H1 (cell line): ENCODE results near the gene RRAGC. TPM values are rescaled to one million over a fixed set of nuclear protein-coding genes. Genes with fewer than 3 reads are reported as not detected.

Experiments
- CTCF ChIA-PET: fragments of 300-600 bp; sonication (Branson Sonifier 250); formaldehyde crosslinking; loops from one replicate; lab custom pipeline; 2021; ENCODE audit not compliant: partially characterized antibody; lab: Charles Lee
- POLR2A ChIA-PET: fragments of 300-600 bp; sonication (Branson Sonifier 250); formaldehyde crosslinking; loops from one replicate; lab custom pipeline; 2021; ENCODE audit warnings: inconsistent platforms; ENCODE audit not compliant: partially characterized antibody; lab: Charles Lee
- DNase-seq, 2 experiments: peaks; one replicate each; pipeline versions ENCODE4 v3.0.0 to v3.0.0-alpha.2; 2010 to 2022; ENCODE audit warnings: low spot score in 2 of 2, low read depth in 1 of 2, mixed read lengths in 1 of 2
- FAIRE-seq: peaks from 2 replicates; lab custom pipeline; 2011; peaks lifted over from hg19 to GRCh38; lab: Jason Lieb, UNC
- H2AFZ ChIP-seq: 2 replicates; pipeline ENCODE4 v1.8.1; 2012; ENCODE audit warnings: low read length, inconsistent platforms
- H2AK5ac ChIP-seq: 2 replicates; pipeline ENCODE4 v1.6.1; 2013; ENCODE audit warnings: low read depth, low read length
- H2BK120ac ChIP-seq: replicated peaks from 2 replicates; pipeline ENCODE3; 2013; ENCODE audit warnings: low read depth, low read length, inconsistent platforms
- H2BK12ac ChIP-seq: 2 replicates; pipeline ENCODE4 v1.6.1; 2013; ENCODE audit warnings: low read depth, low read length
- H2BK15ac ChIP-seq: 2 replicates; pipeline ENCODE4 v1.6.1; 2013; ENCODE audit warnings: low read length
- H2BK20ac ChIP-seq: 2 replicates; pipeline ENCODE4 v1.6.1; 2013; ENCODE audit warnings: low read length
- H2BK5ac ChIP-seq: 2 replicates; pipeline ENCODE4 v1.6.1; 2013; ENCODE audit warnings: low read depth, low read length
- H3K14ac ChIP-seq: 2 replicates; pipeline ENCODE4 v1.6.1; 2013; ENCODE audit warnings: inconsistent platforms; ENCODE audit not compliant: insufficient read length
- H3K18ac ChIP-seq: 2 replicates; pipeline ENCODE4 v1.6.1; 2013; ENCODE audit warnings: low read length; ENCODE audit errors: extremely low read depth
- H3K23ac ChIP-seq: 2 replicates; pipeline ENCODE4 v1.6.1; 2013; ENCODE audit warnings: inconsistent platforms; ENCODE audit not compliant: insufficient read length
- H3K23me2 ChIP-seq: 2 replicates; pipeline ENCODE4 v1.6.1; 2013; ENCODE audit warnings: low read depth, low read length
- H3K27ac ChIP-seq: 2 replicates; pipeline ENCODE4 v1.6.1; 2011; ENCODE audit warnings: low read depth, low read length, inconsistent platforms
- H3K27me3 ChIP-seq, 4 experiments: replicated peaks in 1 of 4; 1 replicate in 1 of 4; 2 replicates in 3 of 4; pipeline versions ENCODE4 v1.6.1 to v1.8.1; 2011 to 2013; ENCODE audit warnings: low read length in 3 of 4, mild to moderate bottlenecking in 3 of 4, inconsistent platforms in 2 of 4, mixed read lengths in 2 of 4, moderate library complexity in 1 of 4; ENCODE audit not compliant: control insufficient read depth in 3 of 4, insufficient read depth in 3 of 4; ENCODE audit errors: extremely low read depth in 1 of 4
- H3K36me3 ChIP-seq, 4 experiments: 2 replicates each; pipeline versions ENCODE4 v1.6.1 to v1.8.1; 2011 to 2013; ENCODE audit warnings: mild to moderate bottlenecking in 4 of 4, low read length in 3 of 4, moderate library complexity in 2 of 4, control low read depth in 1 of 4, inconsistent platforms in 1 of 4; ENCODE audit not compliant: insufficient read depth in 4 of 4, control insufficient read depth in 2 of 4
- H3K4ac ChIP-seq: replicated peaks from 2 replicates; pipeline ENCODE3; 2013; ENCODE audit warnings: low read length, low read depth, mixed read lengths, inconsistent platforms; ENCODE audit not compliant: insufficient read length
- H3K4me1 ChIP-seq, 4 experiments: replicated peaks in 1 of 4; 1 replicate in 1 of 4; 2 replicates in 3 of 4; pipeline versions ENCODE4 v1.6.1 to v1.8.1; 2011 to 2013; ENCODE audit warnings: low read length in 3 of 4, inconsistent platforms in 2 of 4, mixed read lengths in 1 of 4; ENCODE audit not compliant: insufficient read depth in 4 of 4, control insufficient read depth in 3 of 4
- H3K4me2 ChIP-seq, 2 experiments: 2 replicates each; pipeline versions ENCODE4 v1.6.1 to v1.8.1; 2011 to 2013; ENCODE audit warnings: low read depth in 2 of 2, low read length in 2 of 2, control low read depth in 1 of 2, inconsistent platforms in 1 of 2, mild to moderate bottlenecking in 1 of 2; ENCODE audit not compliant: insufficient read depth in 1 of 2
- H3K4me3 ChIP-seq, 4 experiments: fragments of 200-600, 300-600 bp in 1 of 4; sonication (generic), shearing (Covaris generic), sonication (Bioruptor Twin) in 1 of 4; 2 replicates each; pipeline versions ENCODE4 v1.5.1 to v1.8.1; 2011 to 2016; ENCODE audit warnings: low read length in 4 of 4, low read depth in 3 of 4, control low read depth in 2 of 4, inconsistent platforms in 2 of 4, mild to moderate bottlenecking in 2 of 4, mixed read lengths in 1 of 4, moderate library complexity in 1 of 4; ENCODE audit not compliant: insufficient read depth in 2 of 4; ENCODE audit errors: extremely low read depth in 1 of 4
- H3K56ac ChIP-seq: replicated peaks from 2 replicates; pipeline ENCODE3; 2013; ENCODE audit warnings: low read depth, mild to moderate bottlenecking, mixed read lengths, low read length, inconsistent platforms; ENCODE audit not compliant: insufficient read length
- H3K79me1 ChIP-seq: 2 replicates; pipeline ENCODE4 v1.6.1; 2013; ENCODE audit warnings: low read depth, low read length, control low read depth
- H3K79me2 ChIP-seq, 2 experiments: 2 replicates each; pipeline versions ENCODE4 v1.6.1 to v1.8.1; 2012 to 2013; ENCODE audit warnings: low read length in 2 of 2, mild to moderate bottlenecking in 2 of 2, inconsistent platforms in 1 of 2; ENCODE audit not compliant: insufficient read depth in 2 of 2, control insufficient read depth in 1 of 2
- H3K9ac ChIP-seq, 4 experiments: replicated peaks in 1 of 4; 1 replicate in 1 of 4; 2 replicates in 3 of 4; pipeline versions ENCODE4 v1.6.1 to v1.8.1; 2011 to 2013; ENCODE audit warnings: low read depth in 3 of 4, low read length in 3 of 4, control low read depth in 2 of 4, mild to moderate bottlenecking in 2 of 4, moderate library complexity in 2 of 4, inconsistent platforms in 1 of 4; ENCODE audit errors: extremely low read depth in 1 of 4
- H3K9me3 ChIP-seq, 2 experiments: 2 replicates each; pipeline versions ENCODE4 v1.6.1 to v1.8.1; 2012 to 2013; ENCODE audit warnings: mild to moderate bottlenecking in 2 of 2, moderate library complexity in 2 of 2, control low read depth in 1 of 2, inconsistent platforms in 1 of 2, low read depth in 1 of 2, low read length in 1 of 2, mixed read lengths in 1 of 2; ENCODE audit not compliant: insufficient read depth in 2 of 2
- H4K20me1 ChIP-seq, 2 experiments: replicated peaks in 1 of 2; 2 replicates each; pipeline versions ENCODE3 to v1.8.1; 2011 to 2013; ENCODE audit warnings: inconsistent platforms in 2 of 2, low read length in 2 of 2, mild to moderate bottlenecking in 1 of 2; ENCODE audit not compliant: insufficient read depth in 2 of 2, control insufficient read depth in 1 of 2
- H4K5ac ChIP-seq: 2 replicates; pipeline ENCODE4 v1.6.1; 2013; ENCODE audit warnings: low read length, low read depth, mixed read lengths, inconsistent platforms; ENCODE audit not compliant: insufficient read length
- H4K8ac ChIP-seq: 2 replicates; pipeline ENCODE4 v1.8.0; 2013; ENCODE audit warnings: mild to moderate bottlenecking, moderate library complexity, low read length, inconsistent platforms; ENCODE audit not compliant: insufficient read depth; ENCODE audit errors: extremely low read depth
- H4K91ac ChIP-seq: replicated peaks from 2 replicates; pipeline ENCODE3; 2013; ENCODE audit warnings: low read length, mixed read lengths, inconsistent platforms; ENCODE audit not compliant: insufficient read length
- BACH1 ChIP-seq: IDR thresholded peaks from 2 replicates; pipeline ENCODE4 v1.6.1; 2012; ENCODE audit warnings: low read length, improper control_type of control experiment
- BCL11A ChIP-seq, 2 experiments: IDR thresholded peaks; one replicate each; pipeline ENCODE4 v1.6.1; 2011; ENCODE audit warnings: low read depth in 2 of 2, low read length in 2 of 2, mild to moderate bottlenecking in 2 of 2
- CHD2 ChIP-seq: IDR thresholded peaks from 2 replicates; pipeline ENCODE4 v1.6.1; 2012; ENCODE audit warnings: low read length, improper control_type of control experiment
- E2F6 ChIP-seq: IDR thresholded peaks from 2 replicates; pipeline ENCODE4 v1.6.1; 2012; ENCODE audit warnings: inconsistent platforms
- HDAC6 ChIP-seq: IDR thresholded peaks from one replicate; pipeline ENCODE4 v1.7.1; 2012; ENCODE audit warnings: low read depth, mild to moderate bottlenecking, inconsistent platforms, low read length, moderate library complexity
- JUN ChIP-seq: IDR thresholded peaks from 2 replicates; pipeline ENCODE4 v1.6.1; 2011; ENCODE audit warnings: low read depth, mild to moderate bottlenecking, improper control_type of control experiment, low read length
- MAX ChIP-seq: IDR thresholded peaks from 2 replicates; pipeline ENCODE4 v1.6.1; 2012; ENCODE audit warnings: inconsistent platforms
- POU5F1 ChIP-seq: IDR thresholded peaks from 2 replicates; pipeline ENCODE4 v1.6.1; 2011; ENCODE audit warnings: low read depth, mild to moderate bottlenecking, low read length, moderate library complexity
- RNF2 ChIP-seq: fragments of 200-900, 300-1000 bp; sonication (generic); IDR thresholded peaks from 2 replicates; pipeline ENCODE4 v1.7.1; 2016; ENCODE audit warnings: borderline replicate concordance, low read depth, mild to moderate bottlenecking, antibody characterized with exemption, low read length; ENCODE audit not compliant: poor library complexity, severe bottlenecking; ENCODE audit errors: missing control alignments
- SIN3A ChIP-seq, 2 experiments: IDR thresholded peaks in 1 of 2; conservative IDR thresholded peaks in 1 of 2; 2 replicates each; pipeline ENCODE4 v1.6.1; 2011 to 2012; ENCODE audit warnings: low read length in 2 of 2, improper control_type of control experiment in 1 of 2, low read depth in 1 of 2, mild to moderate bottlenecking in 1 of 2
- WGBS, 2 experiments: shearing (Covaris generic) in 1 of 2; methylation state at CpG; one replicate each; pipeline versions ENCODE4 v1.1.6 to v1.1.7; 2013 to 2015; ENCODE audit warnings: low lambda C conversion rate in 2 of 2, mixed read lengths in 2 of 2, inconsistent platforms in 1 of 2, low coverage in 1 of 2, missing lambda C conversion rate in 1 of 2; ENCODE audit not compliant: insufficient replicate concordance in 2 of 2, insufficient coverage in 1 of 2, insufficient read length in 1 of 2; ENCODE audit errors: extremely low coverage in 1 of 2, missing lambda C conversion rate in 1 of 2; 5-methylcytosine and 5-hydroxymethylcytosine counted together
- polyA plus RNA-seq, 7 experiments: library from polyadenylated mRNA; depleted of rRNA in 3 of 7; stranded (reverse) in 5 of 7; unstranded in 2 of 7; fragments of >200 nt in 5 of 7; fragments of 200-250 nt in 2 of 7; gene quantifications; 1 replicate in 5 of 7; 2 replicates in 1 of 7; 4 replicates in 1 of 7; pipeline versions ENCODE4 v1.2.1 to v1.2.3, GENCODE V29; 2011 to 2013; ENCODE audit warnings: missing spikeins in 2 of 7, mixed read lengths in 2 of 7
- total RNA-seq: library from RNA; stranded (reverse); fragmentation: NEBNext Ultra II Directional; extraction: Animal tissue kit (Norgen Biotek cat#: 25700); gene quantifications from 2 replicates; pipeline ENCODE4 v1.2.1, GENCODE V29; 2021

The RRAGC gene
- total and polyA plus RNA-seq, 2 of the 8 experiments (the other 6 are each of a cell fraction or from before 2014, with no cell fraction given), result 12.0 to 16.5 TPM

GRCh38 chr1:38804062-38804886 is 55.3 kb downstream of the RRAGC start:
- peak overlapping the region; percentile 93 for H3K18ac ChIP-seq
- 0 out of 2 replicates have a peak overlapping the region, but pooled peaks have one; percentile 24 for H2AK5ac ChIP-seq
- peaks cover 3% of the 10 kb centered on the region; the same call in 1 of the 2 replicates for H3K23me2 ChIP-seq
- H4K8ac ChIP-seq, result peak overlapping the region; percentile 38; the same call in 1 of the 2 replicates
- H2BK5ac ChIP-seq, result no peak overlapping the region
- no peaks in the 10 kb centered on the region for H3K79me2 ChIP-seq
- 3% methylated on average over 53 of the region's 81 CpGs; no CpG with 5 or more reads in 1 of the 2 experiments for WGBS, 2 experiments
- DNase-seq (peak in 1 of 2 experiments; percentile 72), FAIRE-seq (no peak)
- no peak overlapping the region for H3K4ac ChIP-seq
- peak overlapping the region; percentile 61 to 70 for H3K4me2 ChIP-seq
- H3K27ac ChIP-seq, result no peak overlapping the region
- no peak overlapping the region for H3K23ac ChIP-seq
- H3K4me3 ChIP-seq, result peak overlapping the region; percentile 30 to 56 (median 32); a peak in 7 of 8 replicates
- H3K27me3 ChIP-seq, result peaks cover 0 to 34% (median 28%) of the 10 kb centered on the region in 4 experiments; a peak in 6 of 7 replicates
- no peak overlapping the region for H2BK120ac ChIP-seq
- no peak overlapping the region for H3K56ac ChIP-seq
- H4K5ac ChIP-seq, result no peak overlapping the region
- H3K14ac ChIP-seq, result no peak overlapping the region
- no peak overlapping the region; a peak in 1 of 7 replicates for H3K9ac ChIP-seq
- ChIA-PET POLR2A (no interaction called here), CTCF (no interaction called here)
- peaks cover 5 to 12% (median 8%) of the 10 kb centered on the region in 4 experiments for H3K4me1 ChIP-seq
- H4K20me1 ChIP-seq, result no peaks in the 10 kb centered on the region
- H2BK15ac ChIP-seq, result no peak overlapping the region
- peak overlapping the region; percentile 50 for H2BK12ac ChIP-seq
- H2BK20ac ChIP-seq, result peak overlapping the region; percentile 56; the same call in 1 of the 2 replicates
- no peak overlapping the region for H2AFZ ChIP-seq
- no peaks in the 10 kb centered on the region for H3K36me3 ChIP-seq
- H4K91ac ChIP-seq, result peak overlapping the region; percentile 71
- no peaks in the 10 kb centered on the region for H3K79me1 ChIP-seq
- H3K9me3 ChIP-seq, result no peaks in the 10 kb centered on the region
- TF ChIP-seq BACH1 (no peak), CHD2 (no peak), E2F6 (peak; percentile 38), RNF2 (no peak), SIN3A (conservative IDR thresholded peaks at IDR 0.05 in 1 of 2, IDR thresholded peaks at IDR 0.05 in 1 of 2; ENCODE audit: low read depth in 1 of 2, low read length in 2 of 2) (0 out of 4 replicates have a peak, but pooled peaks of 1 of the 2 experiments have one; percentile 36), BCL11A (IDR thresholded peaks at IDR 0.05; ENCODE audit: low read depth in 2 of 2, low read length in 2 of 2) (no peak), JUN (no peak), MAX (peak; percentile 78), POU5F1 (no peak), HDAC6 (peak; percentile 19)
